Tibial nerve (tissue), 4 donors: Measurements from ENCODE around the gene ABCC8.

ENCODE experiments used
- EP300 ChIP-seq, 2 donors: sonication (generic); formaldehyde crosslinking; IDR thresholded peaks; one replicate each; pipeline ENCODE4 v1.6.1; 2017; ENCODE audit warnings: antibody characterized with exemption in 2 of 2, mild to moderate bottlenecking in 1 of 2
- POLR2A ChIP-seq, 2 donors: fragments of 450-650 bp; IDR thresholded peaks; one replicate each; pipeline ENCODE4 v1.6.1; 2017; ENCODE audit warnings: antibody characterized with exemption in 2 of 2, mild to moderate bottlenecking in 2 of 2, moderate library complexity in 2 of 2
- TF ChIP-seq, protein P1 (sequence below), 5 experiments: fragments of 200-600 bp in 3 of 5; fragments of 450-650 bp in 2 of 5; sonication (generic) in 3 of 5; IDR thresholded peaks; one replicate each; pipeline ENCODE4 v1.5.1; 2016 to 2019; ENCODE audit warnings: antibody characterized with exemption in 5 of 5, mild to moderate bottlenecking in 3 of 5, moderate library complexity in 2 of 5

DNA sequence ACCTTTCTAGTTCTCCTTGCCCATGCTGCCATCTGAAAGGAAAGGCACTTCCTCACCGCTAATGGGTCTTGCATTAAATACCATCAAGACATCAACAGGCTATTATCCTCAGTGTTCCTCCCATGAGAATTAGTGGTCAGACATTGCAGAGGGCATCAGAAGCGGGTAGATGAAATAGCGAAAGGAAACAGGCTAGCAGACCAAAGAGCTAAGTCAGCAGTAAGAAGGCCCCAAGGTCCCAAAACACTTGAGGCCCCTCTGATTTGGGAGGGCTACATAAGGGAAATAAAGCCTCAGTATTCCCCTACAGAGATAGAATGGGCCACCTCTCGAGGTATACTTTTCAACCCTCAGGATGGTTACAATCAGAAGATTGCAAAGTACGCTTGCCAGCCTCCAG is 101.1 kb downstream of the ABCC8 start:
- TF ChIP-seq, protein P1, sequence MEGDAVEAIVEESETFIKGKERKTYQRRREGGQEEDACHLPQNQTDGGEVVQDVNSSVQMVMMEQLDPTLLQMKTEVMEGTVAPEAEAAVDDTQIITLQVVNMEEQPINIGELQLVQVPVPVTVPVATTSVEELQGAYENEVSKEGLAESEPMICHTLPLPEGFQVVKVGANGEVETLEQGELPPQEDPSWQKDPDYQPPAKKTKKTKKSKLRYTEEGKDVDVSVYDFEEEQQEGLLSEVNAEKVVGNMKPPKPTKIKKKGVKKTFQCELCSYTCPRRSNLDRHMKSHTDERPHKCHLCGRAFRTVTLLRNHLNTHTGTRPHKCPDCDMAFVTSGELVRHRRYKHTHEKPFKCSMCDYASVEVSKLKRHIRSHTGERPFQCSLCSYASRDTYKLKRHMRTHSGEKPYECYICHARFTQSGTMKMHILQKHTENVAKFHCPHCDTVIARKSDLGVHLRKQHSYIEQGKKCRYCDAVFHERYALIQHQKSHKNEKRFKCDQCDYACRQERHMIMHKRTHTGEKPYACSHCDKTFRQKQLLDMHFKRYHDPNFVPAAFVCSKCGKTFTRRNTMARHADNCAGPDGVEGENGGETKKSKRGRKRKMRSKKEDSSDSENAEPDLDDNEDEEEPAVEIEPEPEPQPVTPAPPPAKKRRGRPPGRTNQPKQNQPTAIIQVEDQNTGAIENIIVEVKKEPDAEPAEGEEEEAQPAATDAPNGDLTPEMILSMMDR (IDR thresholded peaks at IDR 0.05): no peak
- TF ChIP-seq POLR2A (IDR thresholded peaks at IDR 0.05) (no peak), EP300 (IDR thresholded peaks at IDR 0.05) (no peak)
